Stomach (tissue), 9 donors: ENCODE measurements around the gene AXIN2. TPM values are rescaled to one million over a fixed set of nuclear protein-coding genes. Genes with fewer than 3 reads are reported as not detected.

ENCODE experiments used
- DNase-seq, 2 donors: peaks; one replicate each; pipeline versions ENCODE4 v3.0.0 to v3.0.0-alpha.2; 2013 to 2019
- H3K27ac ChIP-seq, 5 donors: fragments of 200-600 bp in 4 of 5; sonication (generic) in 4 of 5; one replicate each; pipeline ENCODE4 v1.5.1; 2013 to 2019; ENCODE audit warnings: mild to moderate bottlenecking in 1 of 5, moderate library complexity in 1 of 5
- H3K27me3 ChIP-seq, 3 donors: fragments of 200-600 bp; sonication (generic); one replicate each; pipeline ENCODE4 v1.5.1; 2017 to 2019; ENCODE audit warnings: mixed run types in 1 of 3
- H3K36me3 ChIP-seq, 4 donors: fragments of 200-600 bp; sonication (generic); 1 replicate in 3 of 4; 2 replicates in 1 of 4; pipeline ENCODE4 v1.5.1; 2016 to 2019
- H3K4me1 ChIP-seq, 4 donors: fragments of 200-600 bp; sonication (generic); one replicate each; pipeline ENCODE4 v1.5.1; 2016 to 2019
- H3K4me3 ChIP-seq, 4 donors: fragments of 200-600 bp; sonication (generic) in 3 of 4; one replicate each; pipeline ENCODE4 v1.5.1; 2016 to 2019; ENCODE audit warnings: mild to moderate bottlenecking in 1 of 4
- H3K9me3 ChIP-seq, 4 donors: fragments of 200-600 bp; sonication (generic); one replicate each; pipeline ENCODE4 v1.5.1; 2016 to 2019
- EP300 ChIP-seq: sonication (generic); formaldehyde crosslinking; IDR thresholded peaks from one replicate; pipeline ENCODE4 v1.6.1; 2017; ENCODE audit warnings: antibody characterized with exemption
- POLR2A ChIP-seq, 4 donors: fragments of 450-650 bp; IDR thresholded peaks; one replicate each; pipeline ENCODE4 v1.6.1; 2016; ENCODE audit warnings: antibody characterized with exemption in 4 of 4, control low read depth in 2 of 4, mild to moderate bottlenecking in 1 of 4, moderate library complexity in 1 of 4
- POLR2AphosphoS5 ChIP-seq, 3 donors: sonication (generic); formaldehyde crosslinking; IDR thresholded peaks; one replicate each; pipeline ENCODE4 v1.6.1; 2016; ENCODE audit warnings: antibody characterized with exemption in 3 of 3
- WGBS, 5 donors: extraction: QIAGEN DNeasy Blood & Tissue Kit in 3 of 5; methylation state at CpG; one replicate each; pipeline versions ENCODE4 v1.1.5 to v1.1.7; 2013 to 2018; 5-methylcytosine and 5-hydroxymethylcytosine counted together
- intact Hi-C: fragments of 100-400 bp; cut with DNase I; formaldehyde crosslinking; loops from one replicate; pipeline ENCODE4 v1.15.1; 2023; ENCODE audit warnings: low total_unique reads
- polyA plus RNA-seq, 3 donors: library from polyadenylated mRNA; stranded (reverse); fragments of 200-250 nt; gene quantifications; one replicate each; pipeline ENCODE4 v1.2.3, GENCODE V29; 2013
- total RNA-seq, 5 donors: library from RNA; depleted of rRNA; stranded (reverse); fragments of >200 nt; gene quantifications; one replicate each; pipeline versions ENCODE4 v1.1.0 to v1.2.3, GENCODE V29; 2014 to 2016
- TF ChIP-seq, protein P1 (sequence below), 7 experiments: fragments of 450-650 bp in 4 of 7; fragments of 200-600 bp in 3 of 7; sonication (generic) in 3 of 7; IDR thresholded peaks; one replicate each; pipeline ENCODE4 v1.5.1; 2016 to 2019; ENCODE audit warnings: antibody characterized with exemption in 7 of 7, control low read depth in 2 of 7, mild to moderate bottlenecking in 1 of 7
- donor health status: healthy with polysubstance abuse.
- donor health status: Bipolar disorder and iron deficiency.
- donor health status: healthy.

AXIN2 gene
- total and polyA plus RNA-seq, 8 donors = 2.7 to 46.9 (median 12.0) TPM

DNA sequence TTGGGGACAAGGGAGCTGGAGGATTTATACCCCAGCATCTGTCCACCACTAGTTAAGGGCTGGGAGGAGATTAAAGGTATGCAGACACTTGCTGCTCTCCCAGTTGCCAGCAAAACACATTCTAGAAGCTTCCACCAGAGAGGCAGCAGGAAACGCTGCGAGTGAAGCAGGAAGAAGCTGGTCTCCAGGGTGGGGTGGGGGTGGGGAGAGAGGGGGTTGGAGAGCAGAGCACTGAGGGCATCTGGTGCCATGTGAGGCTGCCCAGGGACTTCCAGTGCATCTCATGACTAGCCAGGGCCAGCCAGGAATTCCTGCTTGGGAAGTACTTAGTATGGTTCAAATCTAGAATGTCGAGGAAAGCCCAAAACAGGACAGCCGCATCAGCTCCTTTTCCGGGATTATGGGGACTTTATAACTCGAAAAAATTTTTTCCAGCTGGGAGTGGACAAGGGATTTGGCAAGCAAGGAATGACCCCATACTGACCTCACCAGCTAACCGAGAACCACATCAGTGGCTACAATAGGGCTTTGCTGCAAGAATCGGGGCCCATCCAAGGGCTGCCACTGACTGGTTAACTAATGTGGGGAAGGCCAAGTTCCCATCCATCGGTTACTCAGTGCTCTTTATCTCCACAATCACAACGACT is 26.2 kb upstream of the AXIN2 start:
- peaks cover 0 to 42% (median 26%) of the 10 kb centered on the region in 4 donors for H3K4me1 ChIP-seq

DNA sequence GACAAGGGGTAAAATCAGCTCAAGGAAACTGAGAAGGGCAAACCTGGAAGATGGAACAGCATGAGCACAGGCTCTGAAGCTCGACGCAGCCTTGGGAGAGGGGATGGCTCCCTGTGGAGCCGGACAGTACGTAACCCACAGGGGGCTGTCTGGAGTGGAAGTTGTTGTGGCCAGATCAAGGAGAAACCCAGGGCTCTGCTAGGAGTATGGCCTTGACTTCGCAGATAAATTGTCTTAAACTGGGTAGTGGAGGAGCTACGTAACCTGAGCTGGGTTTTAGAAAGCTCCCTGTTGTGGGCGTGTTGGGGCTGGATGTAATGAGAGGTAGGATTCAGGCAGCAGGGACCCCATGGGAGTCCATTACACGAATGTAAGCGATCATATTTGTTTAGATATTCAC is 25.5 kb upstream of the AXIN2 start:
- no peaks in the 10 kb centered on the region for H3K36me3 ChIP-seq
- H3K27me3 ChIP-seq = no peaks in the 10 kb centered on the region
- TF ChIP-seq, protein P1, sequence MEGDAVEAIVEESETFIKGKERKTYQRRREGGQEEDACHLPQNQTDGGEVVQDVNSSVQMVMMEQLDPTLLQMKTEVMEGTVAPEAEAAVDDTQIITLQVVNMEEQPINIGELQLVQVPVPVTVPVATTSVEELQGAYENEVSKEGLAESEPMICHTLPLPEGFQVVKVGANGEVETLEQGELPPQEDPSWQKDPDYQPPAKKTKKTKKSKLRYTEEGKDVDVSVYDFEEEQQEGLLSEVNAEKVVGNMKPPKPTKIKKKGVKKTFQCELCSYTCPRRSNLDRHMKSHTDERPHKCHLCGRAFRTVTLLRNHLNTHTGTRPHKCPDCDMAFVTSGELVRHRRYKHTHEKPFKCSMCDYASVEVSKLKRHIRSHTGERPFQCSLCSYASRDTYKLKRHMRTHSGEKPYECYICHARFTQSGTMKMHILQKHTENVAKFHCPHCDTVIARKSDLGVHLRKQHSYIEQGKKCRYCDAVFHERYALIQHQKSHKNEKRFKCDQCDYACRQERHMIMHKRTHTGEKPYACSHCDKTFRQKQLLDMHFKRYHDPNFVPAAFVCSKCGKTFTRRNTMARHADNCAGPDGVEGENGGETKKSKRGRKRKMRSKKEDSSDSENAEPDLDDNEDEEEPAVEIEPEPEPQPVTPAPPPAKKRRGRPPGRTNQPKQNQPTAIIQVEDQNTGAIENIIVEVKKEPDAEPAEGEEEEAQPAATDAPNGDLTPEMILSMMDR (IDR thresholded peaks at IDR 0.05) = no peak
- TF ChIP-seq POLR2A (IDR thresholded peaks at IDR 0.05) (no peak), EP300 (no peak), POLR2AphosphoS5 (IDR thresholded peaks at IDR 0.05) (no peak)
- no peak overlapping the region for H3K27ac ChIP-seq
- no peaks in the 10 kb centered on the region for H3K9me3 ChIP-seq
- H3K4me3 ChIP-seq = no peak overlapping the region
- no peak for DNase-seq
- peaks cover 0 to 42% (median 26%) of the 10 kb centered on the region in 4 donors for H3K4me1 ChIP-seq
- intact Hi-C loops = no loop called here
- WGBS, 5 donors = 87 to 92% (median 89%) methylated on average over 9 of the region's 9 CpGs

More for the DNA sequence above, 26.2 kb upstream of the AXIN2 start:
- Histone ChIP-seq H3K27me3 (no peaks in the 10 kb centered on the region), H3K9me3 (no peaks in the 10 kb centered on the region), H3K27ac (no peak overlapping the region), H3K4me3 (no peak overlapping the region), H3K36me3 (no peaks in the 10 kb centered on the region)
- intact Hi-C loops = no loop called here
- DNase-seq = no peak
- 56 to 64% (median 60%) methylated on average over 9 to 10 of the region's 10 CpGs for WGBS, 5 donors
- TF ChIP-seq POLR2AphosphoS5 (IDR thresholded peaks at IDR 0.05) (no peak), POLR2A (IDR thresholded peaks at IDR 0.05) (no peak), EP300 (no peak)
- TF ChIP-seq, protein P1 (IDR thresholded peaks at IDR 0.05) = no peak

DNA sequence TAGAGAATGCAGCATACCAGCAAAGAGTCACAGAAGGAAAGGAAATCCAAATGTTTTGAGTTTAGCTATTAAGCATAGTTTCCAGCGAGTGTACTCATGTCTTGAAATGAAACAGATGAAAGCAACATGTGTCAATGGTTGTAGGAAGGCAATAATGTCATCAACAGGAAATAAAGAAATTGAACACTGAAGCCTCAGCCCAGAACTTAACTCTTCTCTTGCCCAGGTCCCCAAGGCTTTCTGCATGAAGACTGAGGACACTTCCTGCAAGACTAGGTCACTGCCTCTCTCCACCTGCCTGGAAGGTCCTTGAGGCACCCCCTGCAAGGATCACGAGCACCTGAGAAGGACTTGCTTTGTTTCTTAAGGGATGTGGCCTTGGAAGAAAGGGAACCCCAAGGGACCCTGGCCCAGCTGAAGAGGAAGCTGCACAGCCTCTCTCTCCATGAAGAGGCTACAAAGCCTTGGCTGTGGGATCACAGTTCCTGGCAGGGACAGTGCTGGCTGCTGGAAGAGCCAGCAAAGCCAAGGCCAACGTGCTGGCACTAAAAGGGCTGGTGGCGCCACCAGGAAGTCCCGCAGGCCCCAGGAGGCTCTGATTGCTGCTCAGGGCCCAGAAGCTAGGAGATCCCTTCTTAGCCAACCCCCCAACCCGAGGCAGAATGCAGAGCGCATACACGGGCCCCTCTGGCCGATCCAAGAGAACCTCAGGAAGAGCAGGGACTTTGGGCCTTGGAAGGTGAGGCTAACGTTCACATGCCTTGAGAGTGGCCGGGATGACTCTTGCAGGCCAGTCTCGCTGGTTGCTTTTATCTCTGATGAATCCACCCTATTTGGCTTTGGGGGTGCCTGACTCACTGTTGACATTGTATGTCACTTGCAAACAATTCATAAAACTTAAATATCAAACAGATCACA is 23.4 kb upstream of the AXIN2 start:
- Histone ChIP-seq H3K4me1 (peaks cover 0 to 42% (median 26%) of the 10 kb centered on the region in 4 donors), H3K27ac (no peak overlapping the region), H3K9me3 (no peaks in the 10 kb centered on the region), H3K27me3 (no peaks in the 10 kb centered on the region), H3K36me3 (no peaks in the 10 kb centered on the region), H3K4me3 (no peak overlapping the region)
- DNase-seq = no peak
- TF ChIP-seq, protein P1 (IDR thresholded peaks at IDR 0.05) = no peak
- TF ChIP-seq POLR2AphosphoS5 (IDR thresholded peaks at IDR 0.05) (no peak), POLR2A (IDR thresholded peaks at IDR 0.05) (no peak), EP300 (no peak)
- WGBS, 5 donors = 74 to 80% (median 77%) methylated on average over 12 of the region's 12 CpGs
- intact Hi-C loops = no loop called here

DNA sequence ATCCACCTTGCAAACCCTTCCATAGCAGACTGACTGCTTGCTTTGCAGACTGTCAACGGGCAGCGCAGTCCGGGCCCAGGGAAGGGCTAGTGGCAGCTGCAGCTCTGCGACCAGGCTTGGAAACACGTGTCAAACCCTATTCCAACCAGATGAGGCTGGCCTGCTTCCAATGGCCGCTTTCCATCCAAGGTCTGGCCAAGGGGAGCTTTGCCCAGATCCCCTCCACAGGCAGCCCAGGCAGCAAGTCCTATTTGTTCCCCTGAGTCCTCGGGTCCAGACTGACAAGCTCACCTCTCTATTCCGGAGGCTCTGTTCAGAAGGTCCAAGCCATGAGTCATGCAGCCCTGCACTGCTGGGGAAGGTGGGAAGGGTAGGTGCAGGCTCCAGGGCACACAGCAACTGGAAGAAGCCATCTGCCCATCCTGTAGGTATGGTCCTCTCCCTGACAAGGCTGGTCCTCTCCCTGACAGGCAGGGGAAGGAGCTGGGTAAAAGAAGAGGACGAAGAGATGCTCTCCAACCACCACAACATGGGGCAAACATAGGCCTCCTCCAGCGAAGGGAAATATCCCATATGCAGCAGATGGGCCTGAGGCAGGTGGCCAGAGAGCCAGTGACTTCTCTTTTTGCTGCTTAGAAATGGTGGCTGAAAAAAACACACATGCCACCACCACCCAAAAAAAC is 22.6 kb upstream of the AXIN2 start:
- intact Hi-C loops = no loop called here
- H3K36me3 ChIP-seq = no peaks in the 10 kb centered on the region
- DNase-seq = peak in 1 of 2 donors; percentile 47
- H3K27ac ChIP-seq = no peak overlapping the region
- TF ChIP-seq POLR2AphosphoS5 (IDR thresholded peaks at IDR 0.05) (no peak), EP300 (no peak), POLR2A (IDR thresholded peaks at IDR 0.05) (no peak)
- TF ChIP-seq, protein P1 (IDR thresholded peaks at IDR 0.05) = no peak
- peaks cover 0 to 37% (median 24%) of the 10 kb centered on the region in 4 donors for H3K4me1 ChIP-seq
- WGBS, 5 donors = 71 to 77% (median 74%) methylated on average over 5 to 10 of the region's 10 CpGs
- H3K27me3 ChIP-seq = no peaks in the 10 kb centered on the region
- H3K4me3 ChIP-seq = no peak overlapping the region
- no peaks in the 10 kb centered on the region for H3K9me3 ChIP-seq
